ENCODE measurements around the gene FARP1.

Gene FARP1

GRCh38 chr13:98108341-98108740 lies 34.6 kb upstream of the FARP1 start:
- no peak for TF ChIP-seq CTCF (IDR thresholded peaks at IDR 0.05; ENCODE audit: insufficient read depth, low read length, missing control alignments)
- CTCF ChIA-PET, result no interaction called here
- POLR2A ChIA-PET, result no interaction called here
- DNase-seq (ENCODE audit: low read depth, low spot score), result no peak
- no peak overlapping the region for H3K4me3 ChIP-seq (ENCODE audit: low read depth, low read length)

GRCh38 chr13:98109226-98109853 lies 33.6 kb upstream of the FARP1 start:
- H3K4me3 ChIP-seq (ENCODE audit: low read depth, low read length), result no peak overlapping the region
- DNase-seq (ENCODE audit: low read depth, low spot score), result no peak
- ChIA-PET POLR2A (no interaction called here), CTCF (no interaction called here)
- TF ChIP-seq CTCF (IDR thresholded peaks at IDR 0.05; ENCODE audit: insufficient read depth, low read length, missing control alignments), result no peak

GRCh38 chr13:98110749-98111148 lies 32.1 kb upstream of the FARP1 start:
- TF ChIP-seq CTCF (IDR thresholded peaks at IDR 0.05; ENCODE audit: insufficient read depth, low read length, missing control alignments), result no peak
- no peak overlapping the region for H3K4me3 ChIP-seq (ENCODE audit: low read depth, low read length)
- ChIA-PET CTCF (no interaction called here), POLR2A (no interaction called here)
- no peak for DNase-seq (ENCODE audit: low read depth, low spot score)

GRCh38 chr13:98111168-98112098 lies 31.5 kb upstream of the FARP1 start:
- TF ChIP-seq CTCF (IDR thresholded peaks at IDR 0.05; ENCODE audit: insufficient read depth, low read length, missing control alignments), result no peak
- ChIA-PET POLR2A (no interaction called here), CTCF (no interaction called here)
- H3K4me3 ChIP-seq (ENCODE audit: low read depth, low read length), result no peak overlapping the region
- DNase-seq (ENCODE audit: low read depth, low spot score), result no peak

- H3K4me3 ChIP-seq (ENCODE audit: low read depth, low read length), result no peak overlapping the region
- POLR2A ChIA-PET, result no interaction called here
- CTCF ChIA-PET, result no interaction called here
- DNase-seq (ENCODE audit: low read depth, low spot score), result no peak
- no peak for TF ChIP-seq CTCF (IDR thresholded peaks at IDR 0.05; ENCODE audit: insufficient read depth, low read length, missing control alignments)
Observed at GRCh38 chr13:98112456-98112855, 30.4 kb upstream of the FARP1 start.

GRCh38 chr13:98118865-98119264 lies 24.0 kb upstream of the FARP1 start:
- TF ChIP-seq CTCF (IDR thresholded peaks at IDR 0.05; ENCODE audit: insufficient read depth, low read length, missing control alignments), result no peak

More at GRCh38 chr13:98118865-98119264, 24.0 kb upstream of the FARP1 start:
- ChIA-PET POLR2A (no interaction called here), CTCF (interaction anchor here (1.8 kb wide), 1 partner anchor 9 kb away, joined by 5 read pairs; no protein-coding TSS in a partner anchor)
- H3K4me3 ChIP-seq (ENCODE audit: low read depth, low read length), result no peak overlapping the region
- no peak for DNase-seq (ENCODE audit: low read depth, low spot score)

Measured in AG04449 (cell line).